HG03342 (cell line): Measurements from ENCODE around the gene ATP6V0B.

Experiments
- ATAC-seq: cut with Tn5 transposase; IDR thresholded peaks from one replicate; pipeline ENCODE4 v1.9.1; 2021; ENCODE audit warnings: mild to moderate bottlenecking, moderate library complexity; ENCODE audit not compliant: unreplicated experiment

ATP6V0B gene

GRCh38 chr1:44024903-44025525, 50.3 kb downstream of the ATP6V0B start:
- no peak for ATAC-seq

DNA sequence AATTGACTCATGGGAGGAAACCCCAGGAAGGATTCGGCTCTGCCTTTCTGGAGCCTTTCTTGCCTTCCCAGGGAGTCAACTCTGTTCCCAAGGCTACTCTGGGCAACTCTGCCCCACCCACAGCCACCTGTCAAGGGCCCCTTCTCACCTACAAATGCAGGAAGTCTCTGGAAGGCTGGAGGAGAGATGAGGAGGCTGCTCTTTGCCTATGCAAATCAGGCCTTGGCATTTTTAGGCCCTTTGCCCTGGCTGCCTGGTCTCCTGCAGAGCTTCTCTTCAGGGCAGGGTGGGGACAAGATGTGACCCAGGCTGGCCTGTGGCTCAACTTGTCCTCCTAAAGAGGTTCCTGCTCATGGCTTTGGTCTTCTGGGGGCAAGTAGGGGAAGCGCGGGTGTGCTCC, 51.1 kb downstream of the ATP6V0B start:
- no peak for ATAC-seq

GRCh38 chr1:44027320-44027719, 52.6 kb downstream of the ATP6V0B start:
- ATAC-seq: no peak
